Transverse colon (tissue), 4 donors: ENCODE data around the gene IGLL1. TPM values are rescaled to one million over a fixed set of nuclear protein-coding genes. Genes with fewer than 3 reads are reported as not detected.

Experiments
- DNase-seq: peaks from one replicate; pipeline ENCODE4 v3.0.0-alpha.2; 2019
- H3K27ac ChIP-seq, 4 donors: fragments of 200-600 bp; sonication (generic); 2 replicates each; pipeline ENCODE4 v1.5.1; 2016 to 2018; ENCODE audit warnings: inconsistent platforms in 4 of 4
- H3K27me3 ChIP-seq: fragments of 200-600 bp; sonication (generic); 2 replicates; pipeline ENCODE4 v1.5.1; 2017; ENCODE audit warnings: inconsistent platforms
- H3K36me3 ChIP-seq, 4 donors: fragments of 200-600 bp; sonication (generic); 2 replicates each; pipeline ENCODE4 v1.5.1; 2017 to 2019; ENCODE audit warnings: inconsistent platforms in 4 of 4
- H3K4me1 ChIP-seq, 4 donors: fragments of 200-600 bp; sonication (generic); 2 replicates each; pipeline ENCODE4 v1.5.1; 2017 to 2020; ENCODE audit warnings: inconsistent platforms in 4 of 4
- H3K4me3 ChIP-seq, 4 donors: fragments of 200-600 bp; sonication (generic); 1 replicate in 1 of 4; 2 replicates in 3 of 4; pipeline versions ENCODE4 v1.5.1 to v1.6.1; 2017 to 2019; ENCODE audit warnings: inconsistent platforms in 4 of 4
- H3K9me3 ChIP-seq, 2 donors: fragments of 200-600 bp; sonication (generic); 2 replicates each; pipeline ENCODE4 v1.5.1; 2017 to 2019; ENCODE audit warnings: inconsistent platforms in 2 of 2
- CTCF ChIP-seq, 5 experiments: fragments of 200-600 bp in 3 of 5; fragments of 450-650 bp in 2 of 5; sonication (generic) in 3 of 5; IDR thresholded peaks; 1 replicate in 2 of 5; 2 replicates in 3 of 5; pipeline ENCODE4 v1.5.1; 2016 to 2017; ENCODE audit warnings: antibody characterized with exemption in 5 of 5, inconsistent platforms in 3 of 5, mild to moderate bottlenecking in 2 of 5, moderate library complexity in 1 of 5
- EP300 ChIP-seq: sonication (generic); formaldehyde crosslinking; IDR thresholded peaks from one replicate; pipeline ENCODE4 v1.6.1; 2017; ENCODE audit warnings: antibody characterized with exemption, low read depth
- POLR2A ChIP-seq: fragments of 450-650 bp; IDR thresholded peaks from one replicate; pipeline ENCODE4 v1.6.1; 2016; ENCODE audit warnings: antibody characterized with exemption, mild to moderate bottlenecking, moderate library complexity
- POLR2AphosphoS5 ChIP-seq, 3 donors: sonication (generic); formaldehyde crosslinking; IDR thresholded peaks; one replicate each; pipeline ENCODE4 v1.6.1; 2016; ENCODE audit warnings: antibody characterized with exemption in 3 of 3
- WGBS, 2 donors: methylation state at CpG; one replicate each; pipeline ENCODE4 v1.1.5; 2018; ENCODE audit warnings: low coverage in 1 of 2; 5-methylcytosine and 5-hydroxymethylcytosine counted together
- in situ Hi-C, 4 donors: fragments of 200-750 bp; cut with MboI; loops; one replicate each; pipeline versions ENCODE4 v1.15.0 to v1.15.1; 2017; ENCODE audit warnings: low sequenced_read_pairs in 3 of 4, low pct_ligation_motif_present in 1 of 4, low pct_unique_long_range_greater_than_20kb in 1 of 4
- intact Hi-C: fragments of 100-400 bp; cut with DNase I; formaldehyde crosslinking; loops from one replicate; pipeline ENCODE4 v1.15.1; 2023; ENCODE audit warnings: low total_unique reads
- total RNA-seq, 4 donors: library from RNA; depleted of rRNA; stranded (reverse); fragments of >200 nt; gene quantifications; one replicate each; pipeline ENCODE4 v1.1.0, GENCODE V29; 2016

The IGLL1 gene
- total RNA-seq, 4 donors from 2014 or later, result not detected

GRCh38 chr22:23531283-23531956 lies 48.7 kb downstream of the IGLL1 start:
- Histone ChIP-seq H3K27me3 (no peaks in the 10 kb centered on the region), H3K27ac (no peak overlapping the region), H3K36me3 (no peaks in the 10 kb centered on the region), H3K9me3 (no peaks in the 10 kb centered on the region), H3K4me3 (no peak overlapping the region), H3K4me1 (peaks cover 9 to 34% (median 24%) of the 10 kb centered on the region in 4 donors)
- intact Hi-C loops (no loop called here), in situ Hi-C loops (loop anchor here in 1 of 4 donors (25.0 kb wide), 2 partner anchors 219 to 306 kb away; partner anchors contain the start of gene DERL3)
- no peak for DNase-seq
- TF ChIP-seq EP300 (no peak), POLR2A (no peak), POLR2AphosphoS5 (IDR thresholded peaks at IDR 0.05) (no peak), CTCF (IDR thresholded peaks at IDR 0.05) (no peak)
- 80 to 90% methylated on average over 1 to 21 of the region's 24 CpGs for WGBS, 2 donors

GRCh38 chr22:23530766-23531282 lies 49.3 kb downstream of the IGLL1 start:
- H3K9me3 ChIP-seq, result no peaks in the 10 kb centered on the region
- in situ Hi-C loops (loop anchor here in 1 of 4 donors (25.0 kb wide), 2 partner anchors 219 to 306 kb away; partner anchors contain the start of gene DERL3), intact Hi-C loops (no loop called here)
- no peaks in the 10 kb centered on the region for H3K36me3 ChIP-seq
- H3K4me1 ChIP-seq, result peaks cover 8 to 28% (median 21%) of the 10 kb centered on the region in 4 donors
- no peak for DNase-seq
- 95% methylated on average over 7 of the region's 7 CpGs; no CpG with 5 or more reads in 1 of the 2 donors for WGBS, 2 donors
- no peaks in the 10 kb centered on the region for H3K27me3 ChIP-seq
- no peak overlapping the region for H3K27ac ChIP-seq
- TF ChIP-seq EP300, result no peak
- no peak for TF ChIP-seq CTCF (IDR thresholded peaks at IDR 0.05)
- no peak for TF ChIP-seq POLR2AphosphoS5 (IDR thresholded peaks at IDR 0.05)
- TF ChIP-seq POLR2A, result no peak
- H3K4me3 ChIP-seq, result no peak overlapping the region

GRCh38 chr22:23530106-23530505 lies 50.0 kb downstream of the IGLL1 start:
- TF ChIP-seq EP300, result no peak
- TF ChIP-seq CTCF (IDR thresholded peaks at IDR 0.05), result no peak
- no peak for TF ChIP-seq POLR2A
- no peak for TF ChIP-seq POLR2AphosphoS5 (IDR thresholded peaks at IDR 0.05)
- Histone ChIP-seq H3K4me1 (peaks cover 3 to 21% (median 14%) of the 10 kb centered on the region in 4 donors), H3K4me3 (no peak overlapping the region), H3K36me3 (no peaks in the 10 kb centered on the region), H3K27ac (no peak overlapping the region), H3K27me3 (no peaks in the 10 kb centered on the region), H3K9me3 (no peaks in the 10 kb centered on the region)
- intact Hi-C loops (no loop called here), in situ Hi-C loops (loop anchor here in 1 of 4 donors (25.0 kb wide), 2 partner anchors 218 to 307 kb away; partner anchors contain the start of gene DERL3)
- DNase-seq, result no peak
- WGBS, 2 donors, result 64% methylated on average over 2 of the region's 2 CpGs; no CpG with 5 or more reads in 1 of the 2 donors
